Suprapubic skin (tissue), 4 donors: Measurements from ENCODE around the gene PCK2. TPM values are rescaled to one million over a fixed set of nuclear protein-coding genes. Genes with fewer than 3 reads are reported as not detected.

ENCODE experiments used
- DNase-seq, 2 donors: peaks; one replicate each; pipeline ENCODE4 v3.0.0-alpha.2; 2019; ENCODE audit warnings: low spot score in 2 of 2
- H3K27ac ChIP-seq: fragments of 200-600 bp; sonication (generic); one replicate; pipeline ENCODE4 v1.5.1; 2019
- H3K27me3 ChIP-seq: fragments of 200-600 bp; sonication (generic); one replicate; pipeline ENCODE4 v1.5.1; 2019
- H3K36me3 ChIP-seq: fragments of 200-600 bp; sonication (generic); one replicate; pipeline ENCODE4 v1.5.1; 2019
- H3K4me1 ChIP-seq: fragments of 200-600 bp; sonication (generic); one replicate; pipeline ENCODE4 v1.5.1; 2019
- H3K4me3 ChIP-seq: fragments of 200-600 bp; sonication (generic); one replicate; pipeline ENCODE4 v1.5.1; 2019; ENCODE audit warnings: mild to moderate bottlenecking
- H3K9me3 ChIP-seq: fragments of 200-600 bp; sonication (generic); one replicate; pipeline ENCODE4 v1.5.1; 2019
- EP300 ChIP-seq: sonication (generic); formaldehyde crosslinking; IDR thresholded peaks from one replicate; pipeline ENCODE4 v1.6.1; 2017; ENCODE audit warnings: antibody characterized with exemption
- POLR2A ChIP-seq, 2 donors: fragments of 450-650 bp; IDR thresholded peaks; one replicate each; pipeline ENCODE4 v1.6.1; 2017; ENCODE audit warnings: antibody characterized with exemption in 2 of 2, mild to moderate bottlenecking in 2 of 2, moderate library complexity in 2 of 2
- POLR2AphosphoS5 ChIP-seq, 3 donors: sonication (generic); formaldehyde crosslinking; IDR thresholded peaks; one replicate each; pipeline ENCODE4 v1.6.1; 2017; ENCODE audit warnings: antibody characterized with exemption in 3 of 3
- WGBS: methylation state at CpG from one replicate; pipeline ENCODE4 v1.1.5; 2018; 5-methylcytosine and 5-hydroxymethylcytosine counted together
- total RNA-seq, 4 donors: library from RNA; depleted of rRNA; stranded (reverse); fragments of >200 nt; gene quantifications; one replicate each; pipeline ENCODE4 v1.1.0, GENCODE V29; 2016
- TF ChIP-seq, protein P1 (sequence below), 2 donors: fragments of 200-600 bp in 1 of 2; fragments of 450-650 bp in 1 of 2; sonication (generic) in 1 of 2; IDR thresholded peaks; one replicate each; pipeline ENCODE4 v1.5.1; 2016 to 2019; ENCODE audit warnings: antibody characterized with exemption in 2 of 2, mild to moderate bottlenecking in 1 of 2, moderate library complexity in 1 of 2

The PCK2 gene
- total RNA-seq, 4 donors from 2014 or later = 9.2 to 25.1 (median 14.4) TPM

DNA sequence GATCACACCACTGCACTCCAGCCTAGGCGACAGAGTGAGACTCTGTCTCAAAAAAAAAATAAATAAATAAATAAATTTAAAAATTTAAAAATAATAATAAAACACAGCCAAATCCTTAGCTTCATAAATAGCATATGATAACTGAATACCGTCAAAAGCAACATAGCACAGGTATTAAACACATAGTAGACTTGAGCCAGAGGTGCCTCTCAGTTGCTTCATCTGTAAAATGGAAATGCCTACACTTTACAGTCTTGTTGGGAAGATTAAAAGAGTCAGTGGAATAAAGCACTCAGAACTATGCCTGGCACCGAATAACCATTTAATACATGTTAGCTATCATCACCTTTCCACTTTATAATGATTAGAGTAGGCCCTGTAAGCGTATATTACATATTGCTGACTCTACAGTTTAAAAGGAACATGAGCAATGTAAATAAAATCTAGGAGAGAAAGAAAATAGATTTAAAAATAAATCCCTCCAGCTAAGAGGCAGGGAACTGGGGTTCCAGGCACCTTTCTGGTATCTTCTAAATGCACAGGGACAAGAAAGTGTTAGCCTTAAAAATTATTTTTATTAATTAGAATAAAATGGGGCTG, 12.7 kb downstream of the PCK2 start:
- no peak for DNase-seq
- no peaks in the 10 kb centered on the region for H3K9me3 ChIP-seq
- H3K27me3 ChIP-seq = no peaks in the 10 kb centered on the region
- WGBS = 89% methylated on average over 4 of the region's 4 CpGs
- H3K4me3 ChIP-seq = no peak overlapping the region
- TF ChIP-seq POLR2AphosphoS5 (IDR thresholded peaks at IDR 0.05) = no peak
- no peak for TF ChIP-seq POLR2A (IDR thresholded peaks at IDR 0.05)
- TF ChIP-seq, protein P1, sequence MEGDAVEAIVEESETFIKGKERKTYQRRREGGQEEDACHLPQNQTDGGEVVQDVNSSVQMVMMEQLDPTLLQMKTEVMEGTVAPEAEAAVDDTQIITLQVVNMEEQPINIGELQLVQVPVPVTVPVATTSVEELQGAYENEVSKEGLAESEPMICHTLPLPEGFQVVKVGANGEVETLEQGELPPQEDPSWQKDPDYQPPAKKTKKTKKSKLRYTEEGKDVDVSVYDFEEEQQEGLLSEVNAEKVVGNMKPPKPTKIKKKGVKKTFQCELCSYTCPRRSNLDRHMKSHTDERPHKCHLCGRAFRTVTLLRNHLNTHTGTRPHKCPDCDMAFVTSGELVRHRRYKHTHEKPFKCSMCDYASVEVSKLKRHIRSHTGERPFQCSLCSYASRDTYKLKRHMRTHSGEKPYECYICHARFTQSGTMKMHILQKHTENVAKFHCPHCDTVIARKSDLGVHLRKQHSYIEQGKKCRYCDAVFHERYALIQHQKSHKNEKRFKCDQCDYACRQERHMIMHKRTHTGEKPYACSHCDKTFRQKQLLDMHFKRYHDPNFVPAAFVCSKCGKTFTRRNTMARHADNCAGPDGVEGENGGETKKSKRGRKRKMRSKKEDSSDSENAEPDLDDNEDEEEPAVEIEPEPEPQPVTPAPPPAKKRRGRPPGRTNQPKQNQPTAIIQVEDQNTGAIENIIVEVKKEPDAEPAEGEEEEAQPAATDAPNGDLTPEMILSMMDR (IDR thresholded peaks at IDR 0.05) = no peak
- no peak for TF ChIP-seq EP300
- no peak overlapping the region for H3K27ac ChIP-seq
- peaks cover 11% of the 10 kb centered on the region for H3K36me3 ChIP-seq
- H3K4me1 ChIP-seq = peaks cover 14% of the 10 kb centered on the region

DNA sequence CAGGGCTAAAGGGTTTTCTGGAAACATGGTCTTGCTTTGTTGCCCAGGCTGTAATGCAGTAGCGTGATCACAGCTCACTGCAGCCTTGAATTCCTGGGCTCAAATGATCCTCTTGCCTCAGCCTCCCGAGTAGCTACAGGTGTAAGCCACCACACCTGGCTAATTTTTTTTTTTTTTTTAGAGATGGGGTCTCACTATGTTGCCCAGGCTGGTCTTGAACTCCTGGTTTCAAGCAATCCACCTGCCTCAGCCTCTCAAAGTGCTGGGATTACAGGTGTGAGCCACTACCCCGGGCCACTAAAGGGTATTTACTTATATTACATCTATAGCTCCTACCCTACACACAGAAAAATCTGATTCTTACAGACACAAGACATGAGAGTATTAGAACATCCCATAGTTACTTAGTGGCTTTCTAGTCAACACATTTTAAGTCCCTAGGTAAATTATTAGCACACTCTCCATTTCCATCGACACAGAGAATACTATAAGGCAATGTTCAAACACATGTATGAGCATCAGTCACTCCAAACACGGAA, 14.3 kb downstream of the PCK2 start:
- no peak overlapping the region for H3K27ac ChIP-seq

DNA sequence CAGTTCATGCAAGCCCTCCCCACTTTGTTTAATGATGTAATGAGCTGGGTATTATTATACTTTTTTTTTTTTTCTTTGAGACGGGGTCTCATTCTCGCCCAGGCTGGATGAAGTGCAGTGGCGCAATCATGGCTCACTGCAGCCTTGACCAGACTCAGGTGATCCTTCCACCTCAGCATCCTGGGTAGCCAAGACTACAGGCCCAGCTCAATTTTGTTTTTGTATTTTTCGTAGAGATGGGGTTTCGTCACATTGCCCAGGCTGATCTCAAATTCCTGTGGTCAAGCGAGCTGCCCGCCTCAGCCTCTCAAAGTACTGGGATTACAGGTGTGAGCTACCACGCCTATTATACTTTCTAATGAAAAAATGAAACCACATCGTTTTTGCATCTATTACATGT, 15.9 kb downstream of the PCK2 start:
- TF ChIP-seq, protein P1 (IDR thresholded peaks at IDR 0.05) = no peak
- TF ChIP-seq POLR2A (IDR thresholded peaks at IDR 0.05) (no peak), POLR2AphosphoS5 (IDR thresholded peaks at IDR 0.05) (no peak), EP300 (no peak)

More for the DNA sequence above, 14.3 kb downstream of the PCK2 start:
- 45% methylated on average over 5 of the region's 5 CpGs for WGBS
- no peak for DNase-seq
- H3K9me3 ChIP-seq = no peaks in the 10 kb centered on the region
- TF ChIP-seq EP300 (no peak), POLR2AphosphoS5 (IDR thresholded peaks at IDR 0.05) (no peak), POLR2A (IDR thresholded peaks at IDR 0.05) (no peak)
- TF ChIP-seq, protein P1 (IDR thresholded peaks at IDR 0.05) = no peak
- peaks cover 16% of the 10 kb centered on the region for H3K4me1 ChIP-seq
- peaks cover 2% of the 10 kb centered on the region for H3K36me3 ChIP-seq
- H3K27me3 ChIP-seq = no peaks in the 10 kb centered on the region
- H3K4me3 ChIP-seq = no peak overlapping the region

DNA sequence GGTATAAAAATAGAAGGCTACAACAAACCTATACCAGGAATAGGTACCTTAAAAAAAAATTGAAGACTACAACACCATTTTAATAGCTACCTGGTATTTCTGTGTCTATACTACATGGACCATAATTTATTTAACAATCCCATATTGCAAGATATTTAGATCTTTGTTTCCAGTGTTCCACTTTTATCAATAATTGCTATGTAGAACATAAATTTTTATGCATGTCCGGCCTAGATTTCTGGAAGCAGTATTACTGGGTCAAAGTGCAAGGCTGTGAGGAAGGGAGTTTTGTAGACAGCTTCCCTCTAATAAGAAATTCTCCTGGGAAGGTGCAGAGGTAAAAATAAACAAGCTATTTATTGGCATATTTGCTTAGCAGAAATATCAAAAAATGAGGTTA, 16.4 kb downstream of the PCK2 start:
- 65% methylated on average over 1 of the region's 1 CpG for WGBS
- Histone ChIP-seq H3K4me1 (peaks cover 24% of the 10 kb centered on the region), H3K4me3 (no peak overlapping the region), H3K36me3 (no peaks in the 10 kb centered on the region), H3K27me3 (no peaks in the 10 kb centered on the region), H3K27ac (no peak overlapping the region), H3K9me3 (no peaks in the 10 kb centered on the region)
- TF ChIP-seq EP300 (no peak), POLR2A (IDR thresholded peaks at IDR 0.05) (no peak), POLR2AphosphoS5 (IDR thresholded peaks at IDR 0.05) (no peak)
- TF ChIP-seq, protein P1 (IDR thresholded peaks at IDR 0.05) = no peak
- no peak for DNase-seq

More for the DNA sequence above, 15.9 kb downstream of the PCK2 start:
- peaks cover 20% of the 10 kb centered on the region for H3K4me1 ChIP-seq
- no peaks in the 10 kb centered on the region for H3K9me3 ChIP-seq
- no peak overlapping the region for H3K4me3 ChIP-seq
- 82% methylated on average over 9 of the region's 9 CpGs for WGBS
- no peak for DNase-seq
- no peaks in the 10 kb centered on the region for H3K36me3 ChIP-seq
- no peaks in the 10 kb centered on the region for H3K27me3 ChIP-seq
- no peak overlapping the region for H3K27ac ChIP-seq

DNA sequence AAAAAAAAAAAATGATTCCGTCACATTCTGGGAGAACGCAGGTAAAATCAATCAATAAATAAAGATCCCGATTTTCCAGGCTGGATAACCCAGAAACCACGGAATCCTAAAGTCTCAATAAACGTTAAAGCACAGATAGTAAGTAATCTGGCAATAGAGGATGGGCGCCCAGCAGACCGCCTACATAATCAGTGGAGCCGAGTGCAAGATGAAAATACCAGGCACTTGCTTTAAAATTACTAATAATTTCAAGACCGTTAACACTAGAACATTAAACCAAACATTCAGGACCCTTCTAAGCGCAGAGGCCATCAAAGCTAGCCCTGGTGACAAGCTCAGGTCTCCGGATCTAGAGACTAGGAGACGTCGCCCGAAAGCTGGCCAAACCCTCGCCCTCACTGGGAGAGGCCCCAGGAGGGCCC, 19.3 kb downstream of the PCK2 start:
- no peak for TF ChIP-seq EP300
- TF ChIP-seq POLR2AphosphoS5 (IDR thresholded peaks at IDR 0.05) = no peak
- TF ChIP-seq POLR2A (IDR thresholded peaks at IDR 0.05) = no peak
- TF ChIP-seq, protein P1 (IDR thresholded peaks at IDR 0.05) = no peak
- Histone ChIP-seq H3K36me3 (peaks cover 14% of the 10 kb centered on the region), H3K27ac (peak overlapping the region; percentile 100), H3K4me3 (peak overlapping the region; percentile 70), H3K27me3 (no peaks in the 10 kb centered on the region), H3K4me1 (peaks cover 35% of the 10 kb centered on the region), H3K9me3 (no peaks in the 10 kb centered on the region)
- 19% methylated on average over 15 of the region's 15 CpGs for WGBS
- DNase-seq = no peak
